ENCODE results near the gene CCSER2.

The CCSER2 gene

GRCh38 chr10:84291384-84291783 is 37.0 kb upstream of the CCSER2 start:
- Histone ChIP-seq H3K27ac (no peak overlapping the region), H3K9me3 (ENCODE audit: severe bottlenecking) (no peaks in the 10 kb centered on the region), H3K27me3 (ENCODE audit: insufficient read depth, low read depth, severe bottlenecking) (no peaks in the 10 kb centered on the region), H3K36me3 (no peaks in the 10 kb centered on the region), H3K4me3 (ENCODE audit: low read depth, low read length) (no peak overlapping the region)
- DNase-seq: no peak
- TF ChIP-seq, protein P1, sequence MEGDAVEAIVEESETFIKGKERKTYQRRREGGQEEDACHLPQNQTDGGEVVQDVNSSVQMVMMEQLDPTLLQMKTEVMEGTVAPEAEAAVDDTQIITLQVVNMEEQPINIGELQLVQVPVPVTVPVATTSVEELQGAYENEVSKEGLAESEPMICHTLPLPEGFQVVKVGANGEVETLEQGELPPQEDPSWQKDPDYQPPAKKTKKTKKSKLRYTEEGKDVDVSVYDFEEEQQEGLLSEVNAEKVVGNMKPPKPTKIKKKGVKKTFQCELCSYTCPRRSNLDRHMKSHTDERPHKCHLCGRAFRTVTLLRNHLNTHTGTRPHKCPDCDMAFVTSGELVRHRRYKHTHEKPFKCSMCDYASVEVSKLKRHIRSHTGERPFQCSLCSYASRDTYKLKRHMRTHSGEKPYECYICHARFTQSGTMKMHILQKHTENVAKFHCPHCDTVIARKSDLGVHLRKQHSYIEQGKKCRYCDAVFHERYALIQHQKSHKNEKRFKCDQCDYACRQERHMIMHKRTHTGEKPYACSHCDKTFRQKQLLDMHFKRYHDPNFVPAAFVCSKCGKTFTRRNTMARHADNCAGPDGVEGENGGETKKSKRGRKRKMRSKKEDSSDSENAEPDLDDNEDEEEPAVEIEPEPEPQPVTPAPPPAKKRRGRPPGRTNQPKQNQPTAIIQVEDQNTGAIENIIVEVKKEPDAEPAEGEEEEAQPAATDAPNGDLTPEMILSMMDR (IDR thresholded peaks at IDR 0.05; ENCODE audit: low read depth, low read length): no peak

DNA sequence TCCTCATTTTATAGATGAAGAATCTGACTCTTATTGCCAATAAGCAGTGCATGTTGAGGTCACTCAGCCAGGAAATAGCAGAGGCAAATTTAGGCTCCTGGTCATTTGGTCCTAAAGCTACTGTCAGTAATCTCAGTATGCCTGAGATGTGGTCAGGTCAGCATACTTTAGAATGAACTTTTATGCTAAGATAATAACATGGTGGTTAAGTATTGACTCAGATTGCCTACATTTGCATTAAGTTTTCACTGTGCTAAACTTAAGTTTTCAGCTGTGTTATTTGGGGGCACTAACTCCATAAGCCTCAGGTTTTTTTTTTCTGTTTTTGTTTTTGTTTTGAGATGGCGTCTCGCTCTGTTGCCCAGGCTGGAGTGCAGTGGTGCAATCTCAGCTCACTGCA is 35.9 kb upstream of the CCSER2 start:
- Histone ChIP-seq H3K27me3 (ENCODE audit: insufficient read depth, low read depth, severe bottlenecking) (no peaks in the 10 kb centered on the region), H3K36me3 (no peaks in the 10 kb centered on the region), H3K4me3 (ENCODE audit: low read depth, low read length) (no peak overlapping the region), H3K27ac (no peak overlapping the region), H3K9me3 (ENCODE audit: severe bottlenecking) (no peaks in the 10 kb centered on the region)
- TF ChIP-seq, protein P1 (IDR thresholded peaks at IDR 0.05; ENCODE audit: low read depth, low read length): no peak
- no peak for DNase-seq

DNA sequence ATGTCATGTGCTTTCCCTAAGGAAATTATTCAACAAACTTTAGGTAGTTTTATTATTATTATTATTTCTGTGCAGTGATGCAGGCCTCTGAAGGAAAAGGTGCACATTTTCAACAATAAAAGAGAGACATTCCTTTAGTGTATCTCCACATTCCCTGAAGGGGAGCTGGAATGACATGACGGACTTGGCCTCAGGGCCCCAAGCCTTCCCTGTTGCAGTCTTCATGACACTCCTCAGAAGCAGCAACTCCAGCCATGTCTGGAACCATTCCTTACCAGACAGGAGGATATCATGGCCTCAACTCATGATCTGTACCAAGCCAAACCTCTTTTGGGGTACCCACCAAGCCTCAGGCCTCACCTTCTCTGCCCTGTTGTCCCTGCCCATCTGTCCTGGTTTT is 35.2 kb upstream of the CCSER2 start:
- DNase-seq: no peak
- Histone ChIP-seq H3K27me3 (ENCODE audit: insufficient read depth, low read depth, severe bottlenecking) (no peaks in the 10 kb centered on the region), H3K27ac (no peak overlapping the region), H3K36me3 (no peaks in the 10 kb centered on the region), H3K9me3 (ENCODE audit: severe bottlenecking) (no peaks in the 10 kb centered on the region), H3K4me3 (ENCODE audit: low read depth, low read length) (no peak overlapping the region)
- TF ChIP-seq, protein P1 (IDR thresholded peaks at IDR 0.05; ENCODE audit: low read depth, low read length): no peak

GRCh38 chr10:84293574-84294016 is 34.8 kb upstream of the CCSER2 start:
- DNase-seq: peak; percentile 71
- Histone ChIP-seq H3K27ac (no peak overlapping the region), H3K36me3 (no peaks in the 10 kb centered on the region), H3K4me3 (ENCODE audit: low read depth, low read length) (no peak overlapping the region), H3K27me3 (ENCODE audit: insufficient read depth, low read depth, severe bottlenecking) (no peaks in the 10 kb centered on the region), H3K9me3 (ENCODE audit: severe bottlenecking) (no peaks in the 10 kb centered on the region)
- TF ChIP-seq, protein P1 (IDR thresholded peaks at IDR 0.05; ENCODE audit: low read depth, low read length): no peak

GRCh38 chr10:84294766-84295447 is 33.5 kb upstream of the CCSER2 start:
- DNase-seq: no peak
- H3K27me3 ChIP-seq (ENCODE audit: insufficient read depth, low read depth, severe bottlenecking): no peaks in the 10 kb centered on the region
- H3K4me3 ChIP-seq (ENCODE audit: low read depth, low read length): no peak overlapping the region
- TF ChIP-seq, protein P1 (IDR thresholded peaks at IDR 0.05; ENCODE audit: low read depth, low read length): no peak
- no peaks in the 10 kb centered on the region for H3K36me3 ChIP-seq
- H3K9me3 ChIP-seq (ENCODE audit: severe bottlenecking): no peaks in the 10 kb centered on the region
- no peak overlapping the region for H3K27ac ChIP-seq

Data from WERI-Rb-1 (cell line).